Measurements from ENCODE around the gene PBRM1. TPM values are rescaled to one million over a fixed set of nuclear protein-coding genes. Genes with fewer than 3 reads are reported as not detected.
A peak's percentile ranks its signal among the peaks of the same experiment; 100 is the strongest.

The PBRM1 gene
- polyA plus RNA-seq, 3 donors = 26.1 to 72.9 (median 38.0) TPM

- 94% methylated on average over 13 of the region's 14 CpGs for WGBS (ENCODE audit: insufficient coverage)
- H3K9ac ChIP-seq (ENCODE audit: insufficient read depth, low read length, poor library complexity, severe bottlenecking) = peak overlapping the region; percentile 61
- no peak for TF ChIP-seq CTCF (IDR thresholded peaks at IDR 0.05)
Observed at GRCh38 chr3:52531860-52532516, 153.7 kb downstream of the PBRM1 start.

DNA sequence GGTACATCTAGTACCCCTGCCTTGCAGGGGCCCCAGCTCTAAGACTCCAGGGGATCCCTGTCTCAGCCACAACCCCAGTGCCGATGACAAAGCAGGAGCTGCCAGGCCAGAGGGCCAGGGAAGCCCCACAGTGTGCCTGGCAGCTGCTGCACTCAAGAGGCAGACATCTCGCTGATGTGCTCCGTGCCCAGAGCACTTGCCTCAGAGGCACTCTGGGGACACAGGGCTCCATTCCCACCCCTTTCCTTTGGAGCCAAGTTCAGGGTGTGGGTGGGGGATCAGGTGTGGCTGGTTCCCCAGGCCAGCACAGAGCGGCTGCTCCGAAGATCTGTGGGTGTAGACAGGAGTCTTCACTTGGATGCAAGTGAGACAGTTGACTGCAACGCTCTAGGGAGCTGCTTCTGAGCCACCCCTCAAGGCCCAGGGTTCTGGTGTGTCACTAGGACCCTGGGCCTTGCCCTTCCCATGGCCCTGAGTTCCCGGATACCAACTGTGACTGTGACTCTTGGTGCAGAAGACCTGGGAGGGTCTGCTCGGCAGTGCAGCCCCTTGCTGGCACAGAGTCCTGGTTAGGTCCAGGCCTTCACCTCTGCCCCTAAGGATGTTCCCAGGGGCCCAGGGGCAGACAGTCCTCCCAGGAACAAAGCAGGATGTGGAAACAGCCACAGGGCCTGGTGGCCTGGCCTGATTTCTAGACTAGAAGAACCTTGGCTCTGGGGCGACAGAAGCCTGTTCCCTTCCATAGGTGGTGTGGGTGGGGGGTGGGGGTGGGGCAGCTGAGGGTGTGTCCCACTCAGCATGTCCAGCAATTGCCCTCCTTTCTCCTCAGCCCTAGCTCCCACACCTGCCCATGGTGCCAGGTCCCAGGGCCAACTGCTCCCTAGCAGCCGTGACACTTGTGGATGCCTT lies 154.5 kb downstream of the PBRM1 start:
- peaks cover 33% of the 10 kb centered on the region for H3K79me2 ChIP-seq (ENCODE audit: insufficient read depth, low read length)
- peak overlapping the region; percentile 94 for H3K4me2 ChIP-seq (replicated peaks; ENCODE audit: extremely low read depth, low read length, poor library complexity, severe bottlenecking)
- DNase-seq = no peak
- intact Hi-C loops (cut with micrococcal nuclease) = loop anchor here (5.0 to 10.0 kb wide), 4 partner anchors 34 to 1146 kb away; partner anchors contain the start of genes GNL3 (in 1 of the 2), MANF (in 1 of the 2), PBRM1 (in 1 of the 2) and STAB1 (in 1 of the 2)
- no peak overlapping the region for H3K9ac ChIP-seq (ENCODE audit: insufficient read depth, low read length, poor library complexity, severe bottlenecking)
- peaks cover 9 to 25% of the 10 kb centered on the region in 2 donors for H3K36me3 ChIP-seq (replicated peaks in 1 of 2; ENCODE audit: control insufficient read depth in 1 of 2, insufficient read depth in 2 of 2, low read length in 2 of 2)
- no peaks in the 10 kb centered on the region for H4K20me1 ChIP-seq (ENCODE audit: insufficient read depth, low read length)
- peaks cover 0 to 4% of the 10 kb centered on the region in 2 donors for H3K27me3 ChIP-seq (ENCODE audit: control insufficient read depth in 2 of 2, insufficient read depth in 2 of 2, low read length in 2 of 2)
- no peak overlapping the region for H3K4me3 ChIP-seq (replicated peaks in 1 of 3; ENCODE audit: low read depth in 2 of 3, low read length in 3 of 3)
- Mint-ChIP-seq H3K4me3 (no peak overlapping the region), H3K4me1 (peaks cover 24% of the 10 kb centered on the region), H3K27ac (no peak overlapping the region), H3K9me3 (no peaks in the 10 kb centered on the region), H3K27me3 (ENCODE audit: low read depth in 3 of 3) (peaks cover 6 to 17% (median 15%) of the 10 kb centered on the region in 3 donors), H3K36me3 (peaks cover 6 to 19% of the 10 kb centered on the region in 2 donors)
- H2AFZ ChIP-seq (ENCODE audit: insufficient read depth, low read depth, low read length, poor library complexity, severe bottlenecking) = no peak overlapping the region
- TF ChIP-seq CTCF (IDR thresholded peaks at IDR 0.05) = no peak
- WGBS (ENCODE audit: insufficient coverage) = 92% methylated on average over 7 of the region's 10 CpGs
- peaks cover 26 to 42% of the 10 kb centered on the region in 2 donors for H3K4me1 ChIP-seq (ENCODE audit: control insufficient read depth in 1 of 2, insufficient read depth in 2 of 2, low read length in 2 of 2)
- no peak overlapping the region for H3K27ac ChIP-seq (ENCODE audit: low read depth in 1 of 2, low read length in 2 of 2)
- H3K9me3 ChIP-seq (replicated peaks in 1 of 2; ENCODE audit: control insufficient read depth in 1 of 2, insufficient read depth in 1 of 2, low read length in 2 of 2) = no peaks in the 10 kb centered on the region

More at GRCh38 chr3:52531860-52532516, 153.7 kb downstream of the PBRM1 start:
- Mint-ChIP-seq H3K36me3 (peaks cover 6 to 15% of the 10 kb centered on the region in 2 donors), H3K9me3 (no peaks in the 10 kb centered on the region), H3K4me1 (peaks cover 28% of the 10 kb centered on the region), H3K4me3 (peak overlapping the region; percentile 70 to 88), H3K27me3 (ENCODE audit: low read depth in 3 of 3) (peaks cover 6 to 17% (median 15%) of the 10 kb centered on the region in 3 donors), H3K27ac (peak overlapping the region in 1 of 7 donors; percentile 46)
- peaks cover 2% of the 10 kb centered on the region for H4K20me1 ChIP-seq (ENCODE audit: insufficient read depth, low read length)
- peak overlapping the region in 1 of 3 experiments; percentile 78 for H3K4me3 ChIP-seq (replicated peaks in 1 of 3; ENCODE audit: low read depth in 2 of 3, low read length in 3 of 3)
- peaks cover 9 to 17% of the 10 kb centered on the region in 2 donors for H3K36me3 ChIP-seq (replicated peaks in 1 of 2; ENCODE audit: control insufficient read depth in 1 of 2, insufficient read depth in 2 of 2, low read length in 2 of 2)
- H2AFZ ChIP-seq (ENCODE audit: insufficient read depth, low read depth, low read length, poor library complexity, severe bottlenecking) = peak overlapping the region; percentile 88
- intact Hi-C loops (cut with micrococcal nuclease) = loop anchor here (5.0 to 10.0 kb wide), 4 partner anchors 35 to 1147 kb away; partner anchors contain the start of genes GNL3 (in 1 of the 2), MANF (in 1 of the 2), PBRM1 (in 1 of the 2) and STAB1 (in 1 of the 2)
- H3K79me2 ChIP-seq (ENCODE audit: insufficient read depth, low read length) = peaks cover 37% of the 10 kb centered on the region
- H3K27me3 ChIP-seq (ENCODE audit: control insufficient read depth in 2 of 2, insufficient read depth in 2 of 2, low read length in 2 of 2) = peaks cover 0 to 4% of the 10 kb centered on the region in 2 donors
- H3K4me2 ChIP-seq (replicated peaks; ENCODE audit: extremely low read depth, low read length, poor library complexity, severe bottlenecking) = peak overlapping the region; percentile 94
- no peaks in the 10 kb centered on the region for H3K9me3 ChIP-seq (replicated peaks in 1 of 2; ENCODE audit: control insufficient read depth in 1 of 2, insufficient read depth in 1 of 2, low read length in 2 of 2)
- peak in 1 of 3 donors; percentile 2 for DNase-seq
- H3K4me1 ChIP-seq (ENCODE audit: control insufficient read depth in 1 of 2, insufficient read depth in 2 of 2, low read length in 2 of 2) = peaks cover 30 to 50% of the 10 kb centered on the region in 2 donors
- no peak overlapping the region for H3K27ac ChIP-seq (ENCODE audit: low read depth in 1 of 2, low read length in 2 of 2)
